DMS53 (cell line): Measurements from ENCODE around the gene MS4A12.
"Not testable (repeated sequence)": the region's sequence is repeated elsewhere in the genome, so short reads cannot be mapped to it uniquely, and the experiment has no call there.

ENCODE experiments used
- DNase-seq: peaks from one replicate; lab custom pipeline; 2025; lab: John Stamatoyannopoulos, UW

The MS4A12 gene, protein sequence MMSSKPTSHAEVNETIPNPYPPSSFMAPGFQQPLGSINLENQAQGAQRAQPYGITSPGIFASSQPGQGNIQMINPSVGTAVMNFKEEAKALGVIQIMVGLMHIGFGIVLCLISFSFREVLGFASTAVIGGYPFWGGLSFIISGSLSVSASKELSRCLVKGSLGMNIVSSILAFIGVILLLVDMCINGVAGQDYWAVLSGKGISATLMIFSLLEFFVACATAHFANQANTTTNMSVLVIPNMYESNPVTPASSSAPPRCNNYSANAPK

DNA sequence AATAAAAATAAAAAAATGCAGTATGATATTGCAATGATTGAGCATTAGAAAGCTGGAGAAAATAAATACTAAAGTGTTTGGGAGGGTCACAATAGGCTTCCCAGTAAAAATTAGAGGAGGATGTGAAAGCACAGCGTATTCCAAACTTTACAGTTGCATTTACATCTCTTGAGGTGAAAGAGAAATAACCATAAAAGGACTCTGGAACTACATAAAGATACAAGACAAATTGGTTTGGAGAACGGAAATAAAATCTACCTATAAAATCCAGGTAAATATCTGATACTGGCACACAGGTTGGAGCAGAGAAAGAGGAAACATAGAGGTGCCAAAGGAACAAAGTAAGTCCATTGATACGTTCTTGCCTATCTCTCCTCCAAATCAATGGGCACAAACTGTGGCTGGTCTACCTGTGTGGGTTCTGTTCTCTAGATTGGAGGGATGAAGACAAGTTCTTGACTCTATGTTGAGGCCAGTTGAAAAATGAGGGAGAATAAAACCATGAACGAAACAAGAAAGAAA, at the start of gene MS4A12:
MS4A12 (plus strand) TSS at position 291 of the 522 bp plus-strand sequence. CDS start 4,541 bp downstream, outside the sequence.
- no peak for DNase-seq

DNA sequence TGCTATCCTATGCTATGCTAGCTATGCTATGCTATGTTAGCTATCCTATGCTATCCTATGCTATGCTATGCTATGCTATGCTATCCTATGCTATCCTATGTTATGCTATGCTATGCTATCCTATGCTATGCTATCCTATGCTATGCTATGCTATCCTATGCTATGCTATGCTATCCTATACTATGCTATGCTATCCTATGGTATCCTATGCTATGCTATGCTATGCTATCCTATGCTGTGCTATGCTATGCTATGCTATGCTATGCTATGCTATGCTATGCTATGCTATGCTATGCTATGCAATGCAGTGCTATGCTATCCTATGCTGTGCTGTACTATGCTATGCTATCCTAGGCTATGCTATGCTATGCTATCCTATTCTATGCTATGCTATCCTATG, 45.5 kb upstream of the MS4A12 start:
- DNase-seq, result no peak

DNA sequence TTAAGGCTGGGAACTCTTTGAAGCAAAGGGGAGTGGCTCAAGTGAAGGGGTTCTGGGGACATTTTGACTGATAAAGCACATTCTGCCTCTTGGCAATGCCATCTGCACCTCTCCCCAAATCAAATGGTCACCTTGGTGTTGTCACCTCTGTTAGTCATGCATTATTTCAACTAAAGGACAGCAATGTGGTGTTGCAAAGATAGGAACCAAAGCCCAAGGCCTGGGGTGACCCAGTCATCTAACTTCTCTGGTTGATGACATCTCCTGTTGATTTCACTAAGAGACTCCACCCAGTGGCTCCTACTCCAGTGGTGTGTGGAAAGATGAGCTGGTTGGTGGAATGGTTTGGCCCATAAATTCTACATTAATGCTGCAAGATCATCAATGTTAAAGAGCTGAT, 44.7 kb upstream of the MS4A12 start:
- no peak for DNase-seq

DNA sequence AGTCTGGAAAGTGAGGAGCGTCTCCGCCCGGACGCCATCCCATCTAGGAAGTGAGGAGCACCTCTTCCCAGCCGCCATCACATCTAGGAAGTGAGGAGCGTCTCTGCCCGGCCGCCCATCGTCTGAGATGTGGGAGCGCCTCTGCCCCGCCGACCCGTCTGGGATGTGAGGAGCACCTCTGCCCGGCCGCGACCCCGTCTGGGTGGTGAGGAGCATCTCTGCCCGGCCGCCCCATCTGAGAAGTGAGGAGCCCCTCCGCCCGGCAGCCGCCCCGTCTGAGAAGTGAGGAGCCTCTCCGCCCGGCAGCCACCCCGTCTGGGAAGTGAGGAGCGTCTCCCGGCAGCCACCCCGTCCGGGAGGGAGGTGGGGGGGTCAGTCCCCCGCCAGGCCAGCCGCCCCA, 41.4 kb upstream of the MS4A12 start:
- DNase-seq, result not testable (repeated sequence)

DNA sequence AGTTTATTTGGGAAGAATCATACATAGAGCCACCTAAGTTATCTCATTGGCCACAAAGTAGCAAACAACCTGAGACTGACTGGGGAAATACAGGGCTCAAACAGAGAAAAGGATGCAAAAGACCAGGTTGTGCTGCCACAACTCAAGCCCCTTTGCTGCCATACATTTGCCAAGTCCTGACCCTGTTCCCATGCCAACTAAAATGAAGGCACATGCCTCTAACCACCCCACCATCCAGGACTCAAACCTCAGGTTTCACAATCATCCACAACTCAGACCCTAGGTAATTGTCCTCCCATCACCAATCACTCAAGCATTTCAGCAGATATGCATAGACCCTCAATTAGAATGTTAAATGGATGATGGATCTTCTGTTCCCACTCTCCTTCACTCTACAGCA, 38.4 kb upstream of the MS4A12 start:
- no peak for DNase-seq

DNA sequence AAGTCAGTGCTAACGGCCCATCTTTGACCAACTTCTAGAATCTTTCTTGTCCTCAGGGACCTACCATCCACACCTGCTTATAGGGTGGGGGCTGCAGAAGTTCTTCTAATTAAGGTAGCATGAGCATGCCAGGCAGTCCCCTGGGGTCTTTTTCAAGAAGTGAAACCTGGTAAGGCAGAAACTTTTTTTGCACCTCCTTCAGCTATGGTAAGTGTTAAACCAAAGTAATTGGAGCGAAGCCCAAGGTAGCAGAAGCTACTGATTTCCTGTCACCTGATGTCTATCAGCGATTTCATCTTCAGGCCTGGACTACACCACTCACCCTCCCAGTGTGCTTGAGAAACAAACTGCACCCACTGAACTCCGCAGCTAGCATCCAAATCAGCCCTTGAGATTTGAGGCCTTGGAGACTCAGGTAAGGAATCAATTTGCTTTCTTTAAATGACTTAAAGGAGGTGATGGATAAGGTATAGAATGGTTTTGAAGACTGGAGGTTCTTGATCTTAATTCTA, 37.0 kb upstream of the MS4A12 start, which contains the start of gene MS4A1:
MS4A1 (plus strand) TSS at position 317 of the 512 bp plus-strand sequence. CDS start 6,528 bp downstream, outside the sequence.
- no peak for DNase-seq

DNA sequence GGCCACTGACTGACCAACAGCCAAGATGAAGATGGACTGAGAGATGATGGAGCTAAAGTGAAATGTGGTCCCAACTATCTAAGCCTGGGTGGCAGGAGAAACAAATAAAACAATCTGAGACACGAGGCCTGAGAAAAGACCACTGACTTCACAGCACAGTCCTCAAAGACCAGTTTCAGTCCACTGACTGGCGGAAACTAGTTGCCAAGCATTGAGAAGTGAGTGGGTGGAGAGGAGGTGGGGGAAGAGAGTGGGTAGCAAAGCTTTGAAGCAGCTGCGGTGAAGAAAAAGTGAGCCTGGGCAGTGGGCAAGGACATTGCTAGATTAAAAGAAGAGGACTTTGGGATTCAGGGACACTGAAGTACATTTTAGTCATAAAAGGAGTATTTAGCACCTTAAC, 35.0 kb upstream of the MS4A12 start:
- DNase-seq, result no peak

DNA sequence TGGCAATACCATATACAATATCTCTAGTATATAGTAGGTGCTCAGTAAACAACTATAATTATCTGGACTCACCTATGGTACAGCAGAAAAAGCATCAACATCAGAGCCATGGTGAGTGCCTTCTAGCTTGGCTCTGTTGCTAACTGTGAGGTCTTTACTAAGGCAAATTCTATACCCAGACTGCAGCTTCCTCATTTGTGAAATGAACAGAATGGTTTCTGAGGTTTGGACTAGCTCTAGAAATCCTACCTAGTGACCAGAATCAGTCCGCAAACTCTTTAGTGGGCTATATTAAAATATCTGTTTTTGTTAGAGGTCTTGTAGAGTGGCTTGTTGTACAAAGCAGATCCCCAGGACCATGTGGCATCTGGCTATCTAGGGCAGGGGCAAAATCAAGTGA, 33.2 kb upstream of the MS4A12 start:
- DNase-seq, result no peak

DNA sequence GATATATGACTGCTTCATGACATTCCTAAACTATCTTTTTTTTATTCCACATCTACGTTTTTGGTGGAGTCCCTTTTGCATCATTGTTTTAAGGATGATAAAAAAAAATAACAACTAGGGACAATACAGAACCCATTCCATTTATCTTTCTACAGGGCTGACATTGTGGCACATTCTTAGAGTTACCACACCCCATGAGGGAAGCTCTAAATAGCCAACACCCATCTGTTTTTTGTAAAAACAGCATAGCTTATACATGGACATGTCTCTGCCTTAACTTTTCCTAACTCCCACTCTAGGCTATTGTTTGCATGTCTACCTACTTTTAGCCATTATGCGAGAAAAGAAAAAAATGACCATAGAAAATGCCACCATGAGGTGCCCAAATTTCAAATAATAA, 23.7 kb upstream of the MS4A12 start:
- no peak for DNase-seq

DNA sequence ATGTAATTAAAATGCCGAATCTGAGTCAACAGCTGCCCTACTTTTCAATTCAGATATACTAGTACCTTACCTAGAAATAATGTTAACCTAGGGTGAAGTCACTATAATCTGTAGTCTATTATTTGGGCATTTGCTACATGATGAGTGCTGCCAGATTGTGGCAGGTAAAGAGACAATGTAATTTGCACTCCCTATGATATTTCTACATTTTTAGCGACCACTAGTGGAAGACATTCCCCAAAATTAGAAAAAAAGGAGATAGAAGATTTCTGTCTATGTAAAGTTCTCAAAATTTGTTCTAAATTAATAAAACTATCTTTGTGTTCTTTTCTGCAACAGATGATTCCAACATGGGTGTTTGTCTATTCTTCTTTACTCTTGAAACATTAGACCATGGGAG, 22.9 kb upstream of the MS4A12 start:
- peak; percentile 16 for DNase-seq

DNA sequence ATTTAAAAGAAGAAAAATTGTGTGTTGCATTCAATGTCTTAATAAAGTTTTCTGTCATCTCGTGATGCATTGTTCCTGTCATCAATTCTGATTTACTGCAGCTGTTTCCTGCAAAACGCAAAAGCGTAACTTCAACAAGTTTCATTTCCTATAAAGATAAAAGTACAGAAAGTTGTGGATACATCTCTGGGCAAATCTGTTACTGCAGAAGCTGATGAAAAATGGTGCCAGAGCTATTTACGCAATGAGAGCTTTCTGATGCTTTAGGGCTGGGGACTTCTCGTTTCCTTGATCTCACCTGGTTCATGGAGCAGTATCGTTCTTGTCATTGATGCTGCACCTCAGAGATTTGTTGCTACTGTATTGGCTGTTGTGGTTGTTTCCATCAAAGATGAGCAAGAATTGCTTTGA, 15.5 kb upstream of the MS4A12 start:
- DNase-seq, result no peak

DNA sequence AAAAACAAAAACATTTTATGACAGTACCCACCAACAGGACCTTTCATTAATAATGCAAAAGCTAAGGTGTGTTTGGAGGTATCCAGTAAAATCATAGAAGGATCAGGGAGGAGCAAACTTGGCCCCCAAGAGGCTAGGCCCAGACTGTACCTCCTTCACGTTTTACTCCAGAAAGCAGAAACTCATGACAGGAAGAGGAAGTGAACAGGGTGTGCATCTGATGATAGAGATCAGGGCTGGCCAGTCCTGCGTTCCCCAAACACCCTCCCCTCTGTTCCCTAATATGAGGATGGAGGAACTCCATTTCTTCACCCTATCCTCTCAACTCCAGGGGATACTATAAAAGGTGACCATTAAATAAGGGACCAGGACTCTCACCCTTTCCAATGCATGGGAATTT, 10.2 kb upstream of the MS4A12 start:
- no peak for DNase-seq

DNA sequence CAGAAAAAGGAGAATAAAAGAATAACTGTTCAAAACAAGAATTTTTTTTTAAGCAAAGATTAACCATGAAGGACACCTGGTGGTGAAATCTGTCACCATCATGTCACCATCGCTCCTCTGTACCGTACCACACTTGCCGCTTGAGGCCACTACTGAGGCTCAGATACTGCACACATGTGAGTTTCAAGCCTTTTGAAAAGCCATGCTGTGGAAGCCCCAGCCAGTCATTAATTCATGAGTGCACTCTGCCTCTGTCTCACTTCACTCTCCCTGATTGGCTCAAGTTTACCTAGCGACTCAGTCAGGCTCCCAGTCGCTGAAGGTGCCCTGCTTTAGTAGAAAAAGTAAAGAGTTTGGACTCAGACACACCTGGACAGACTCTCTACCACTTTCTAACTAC, 6.6 kb upstream of the MS4A12 start:
- peak; percentile 91 for DNase-seq

DNA sequence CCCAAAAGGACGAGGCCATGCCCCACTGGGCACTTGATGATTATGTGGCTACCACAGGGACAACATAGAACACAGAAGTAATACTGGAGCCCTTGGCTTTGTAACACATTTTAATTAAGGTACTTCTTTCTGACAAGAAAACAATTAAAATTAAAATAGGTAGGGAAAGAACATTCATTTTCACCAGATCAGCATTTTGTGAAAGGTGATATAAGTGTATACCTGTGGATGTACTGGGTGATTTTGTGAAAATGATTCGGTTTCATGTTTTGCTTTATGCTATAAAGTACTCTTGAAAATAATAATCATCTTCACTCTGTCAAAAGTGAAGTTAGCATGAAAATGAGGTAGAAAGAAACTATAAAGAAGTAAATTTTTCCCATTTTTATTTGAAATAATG, 876 bp downstream of the MS4A12 start:
- DNase-seq, result no peak

DNA sequence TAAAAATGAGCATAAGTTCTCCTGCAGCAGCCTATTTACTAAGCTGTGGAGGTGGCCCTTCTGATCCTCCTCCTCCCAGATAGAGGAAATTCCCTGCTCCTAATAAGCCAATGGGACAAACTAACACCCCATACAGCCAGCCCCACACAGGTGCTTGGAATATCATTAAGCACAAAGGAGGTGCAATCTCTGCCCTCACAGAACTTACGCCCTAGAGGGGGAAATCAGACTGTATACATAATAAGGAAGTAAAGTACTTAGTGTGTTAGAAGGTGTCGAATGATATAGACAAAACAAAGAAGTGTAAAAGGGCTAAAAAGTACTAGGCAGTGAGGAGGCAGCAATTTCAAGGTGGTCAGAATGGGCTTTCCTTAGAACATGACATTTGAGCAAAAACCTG, 5.8 kb downstream of the MS4A12 start:
- DNase-seq, result no peak

DNA sequence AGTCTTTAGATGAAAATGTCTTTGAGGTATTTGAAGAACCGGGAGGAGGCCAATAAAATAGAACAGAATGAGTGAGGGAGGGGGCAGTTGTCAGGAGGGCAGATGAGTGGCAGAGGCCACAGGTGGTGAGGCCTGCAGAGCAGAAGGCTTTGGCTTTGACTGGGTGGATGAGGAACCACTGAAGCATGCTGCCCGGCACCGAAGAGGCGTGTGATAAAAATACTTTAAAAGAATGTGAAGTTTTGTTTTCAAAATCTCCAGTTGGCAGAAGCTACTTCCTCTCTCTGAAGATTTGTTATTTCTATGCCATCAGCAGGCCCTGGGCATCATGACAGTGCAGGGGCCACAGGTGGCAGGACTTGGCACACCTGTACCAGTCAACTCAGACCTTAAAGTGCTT, 6.3 kb downstream of the MS4A12 start:
- no peak for DNase-seq

DNA sequence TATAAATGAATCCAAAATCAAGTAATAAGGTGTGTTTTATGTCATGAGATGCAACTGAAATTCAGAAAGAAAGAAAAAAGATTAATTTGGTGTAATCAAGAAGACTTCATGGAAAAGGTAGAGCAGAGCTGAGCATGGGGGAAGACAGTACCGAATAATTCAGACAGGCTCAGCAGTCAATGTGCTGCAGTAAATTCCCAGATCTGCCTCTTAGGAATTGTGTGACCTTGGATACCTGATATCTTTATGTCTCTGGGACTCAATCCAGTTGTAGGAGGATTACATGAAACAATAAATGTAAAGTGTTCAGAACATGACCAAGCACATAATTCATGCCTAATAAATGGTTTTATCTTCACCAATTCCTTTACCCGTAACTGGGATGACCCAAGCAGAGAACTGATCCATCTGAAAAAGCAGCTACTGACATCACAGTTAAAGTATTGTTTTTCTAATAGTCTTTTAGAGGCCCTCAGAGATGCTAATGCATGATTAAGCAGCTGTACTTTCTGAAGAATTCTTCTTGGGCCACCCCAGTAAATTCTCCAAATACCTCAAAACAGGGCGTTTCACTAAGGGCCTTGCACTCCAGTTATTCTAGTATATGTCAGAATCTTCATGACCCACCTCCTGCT, 7.8 kb downstream of the MS4A12 start:
- DNase-seq, result no peak

DNA sequence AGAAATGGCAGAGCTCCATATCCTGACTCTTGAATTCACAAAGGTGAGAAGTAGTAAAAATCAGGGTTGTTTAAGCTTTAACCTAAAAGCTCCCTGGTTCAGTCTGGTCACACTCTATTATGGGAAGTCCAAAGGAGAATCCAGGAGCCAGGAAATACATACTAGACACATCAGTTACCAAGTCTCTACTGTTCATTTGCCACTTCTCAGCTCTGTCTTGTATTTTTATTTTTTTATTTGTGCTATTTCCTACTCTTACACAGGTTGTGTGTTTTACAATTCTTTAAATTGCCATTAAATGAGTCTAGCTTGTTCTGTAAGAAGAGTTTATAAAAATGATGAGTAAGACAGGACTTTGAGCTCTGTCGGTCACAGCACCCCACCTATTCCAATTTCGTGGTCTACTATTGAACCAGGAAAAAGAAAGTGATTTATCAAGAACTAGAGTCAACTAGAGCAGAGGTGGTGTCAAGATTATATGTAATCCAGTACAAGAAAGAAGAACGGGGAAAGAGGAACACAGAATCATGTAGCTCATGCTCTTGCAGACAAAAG, 9.7 kb downstream of the MS4A12 start:
- DNase-seq, result no peak

DNA sequence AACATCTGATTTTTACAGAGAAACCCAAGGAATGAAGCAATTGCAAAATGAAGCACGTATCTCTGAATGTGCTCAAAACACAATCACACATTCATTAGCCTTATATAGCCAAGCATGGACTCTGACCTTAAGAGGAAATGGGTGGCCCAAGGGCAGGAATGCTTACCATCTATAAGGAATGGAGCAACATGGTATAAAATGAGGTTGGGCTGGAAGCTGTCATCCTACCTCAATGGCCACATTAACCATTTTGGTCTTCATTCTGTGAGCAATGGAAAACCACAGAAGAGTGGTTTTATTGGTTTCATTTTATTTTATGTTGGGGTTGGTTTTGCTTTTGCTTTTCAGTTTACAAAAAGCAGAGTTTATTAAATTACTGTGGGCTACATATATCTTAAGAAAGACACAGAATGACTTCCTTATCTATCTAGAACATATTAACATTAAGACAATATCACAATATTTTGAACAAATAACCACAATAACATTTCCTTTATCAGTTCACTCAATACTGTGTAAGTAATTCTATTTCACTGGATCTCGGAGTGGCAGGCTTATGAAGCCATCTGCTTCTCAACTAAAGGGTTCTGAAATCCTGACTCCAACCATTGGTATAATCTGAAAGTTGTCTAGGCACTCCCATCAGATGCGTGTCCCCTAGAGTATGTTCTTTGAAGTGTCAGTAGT, 11.8 kb downstream of the MS4A12 start:
- DNase-seq, result no peak

DNA sequence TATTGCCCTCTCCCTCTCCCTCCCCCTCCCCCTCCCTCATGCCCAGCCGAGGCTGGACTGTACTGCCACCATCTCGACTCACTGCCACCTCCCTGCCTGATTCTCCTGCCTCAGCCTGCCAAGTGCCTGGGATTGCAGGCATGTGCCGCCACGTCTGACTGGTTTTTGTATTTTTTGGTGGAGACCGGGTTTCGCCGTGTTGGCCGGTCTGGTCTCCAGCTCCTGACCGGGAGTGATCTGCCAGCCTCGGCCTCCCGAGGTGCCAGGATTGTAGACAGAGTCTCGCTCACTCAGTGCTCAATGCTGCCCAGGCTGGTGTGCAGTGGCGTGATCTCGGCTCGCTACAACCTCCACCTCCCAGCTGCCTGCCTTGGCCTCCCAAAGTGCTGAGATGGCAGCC, 17.0 kb downstream of the MS4A12 start:
- DNase-seq, result not testable (repeated sequence)

DNA sequence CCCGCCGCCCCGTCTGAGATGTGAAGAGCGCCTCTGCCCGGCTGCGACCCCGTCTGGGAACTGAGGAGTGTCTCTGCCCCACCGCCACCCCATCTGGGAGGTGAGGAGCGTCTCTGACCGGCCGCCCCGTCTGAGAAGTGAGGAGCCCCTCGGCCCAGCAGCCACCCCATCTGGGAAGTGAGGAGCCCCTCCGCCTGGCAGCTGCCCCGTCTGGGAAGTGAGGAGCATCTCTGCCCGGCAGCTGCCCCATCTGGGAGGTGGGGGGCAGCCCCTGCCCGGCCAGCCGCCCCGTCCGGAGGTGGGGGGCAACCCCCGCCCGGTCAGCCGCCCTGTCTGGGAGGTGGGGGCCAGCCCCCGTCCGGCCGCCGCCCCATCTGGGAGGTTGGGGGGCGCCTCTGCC, 17.6 kb downstream of the MS4A12 start:
- not testable (repeated sequence) for DNase-seq

DNA sequence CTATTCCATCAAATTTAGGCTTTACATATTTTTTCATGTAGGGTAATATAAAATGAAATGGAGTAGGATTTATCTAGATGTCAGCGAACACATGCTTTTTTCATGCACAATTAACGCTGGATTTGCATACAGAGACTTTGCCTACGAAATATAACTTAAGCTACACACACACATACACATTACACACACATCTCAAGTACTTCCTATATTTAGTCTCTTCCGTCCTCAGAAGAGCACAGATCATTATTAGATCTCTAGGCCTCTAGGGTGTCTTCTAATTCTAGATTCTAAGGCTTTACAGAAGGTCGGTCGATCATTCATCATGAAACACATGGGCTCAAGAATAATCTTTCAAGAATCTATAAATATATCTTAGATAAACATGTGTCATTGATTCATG, 18.8 kb downstream of the MS4A12 start:
- DNase-seq, result no peak
